Vagina (tissue), 2 donors: ENCODE measurements around the gene NOLC1. TPM values are rescaled to one million over a fixed set of nuclear protein-coding genes. Genes with fewer than 3 reads are reported as not detected.

Experiments used
- DNase-seq, 2 donors: peaks; one replicate each; pipeline ENCODE4 v3.0.0-alpha.2; 2017; ENCODE audit errors: extremely low spot score in 2 of 2
- H3K27ac ChIP-seq: fragments of 200-600 bp; sonication (generic); one replicate; pipeline ENCODE4 v1.5.1; 2019
- H3K27me3 ChIP-seq: fragments of 200-600 bp; sonication (generic); one replicate; pipeline ENCODE4 v1.5.1; 2019
- H3K36me3 ChIP-seq, 2 donors: fragments of 200-600 bp; sonication (generic); one replicate each; pipeline ENCODE4 v1.5.1; 2017 to 2019
- H3K4me1 ChIP-seq: fragments of 200-600 bp; sonication (generic); one replicate; pipeline ENCODE4 v1.5.1; 2019
- H3K4me3 ChIP-seq, 2 donors: fragments of 200-600 bp; sonication (generic); 1 replicate in 1 of 2; 2 replicates in 1 of 2; pipeline ENCODE4 v1.5.1; 2016 to 2019
- H3K9me3 ChIP-seq: fragments of 200-600 bp; sonication (generic); one replicate; pipeline ENCODE4 v1.5.1; 2019
- POLR2A ChIP-seq, 2 donors: fragments of 450-650 bp; IDR thresholded peaks; one replicate each; pipeline ENCODE4 v1.6.1; 2017; ENCODE audit warnings: antibody characterized with exemption in 2 of 2, mild to moderate bottlenecking in 2 of 2, moderate library complexity in 2 of 2
- POLR2AphosphoS5 ChIP-seq, 2 donors: sonication (generic); formaldehyde crosslinking; IDR thresholded peaks; one replicate each; pipeline ENCODE4 v1.9.0; 2017; ENCODE audit warnings: antibody characterized with exemption in 2 of 2, mild to moderate bottlenecking in 2 of 2, low read depth in 1 of 2; ENCODE audit not compliant: insufficient read depth in 1 of 2
- intact Hi-C: fragments of 100-400 bp; cut with DNase I; formaldehyde crosslinking; loops from one replicate; pipeline ENCODE4 v1.15.1; 2023
- total RNA-seq: library from RNA; depleted of rRNA; stranded (reverse); fragments of >200 nt; gene quantifications from one replicate; pipeline ENCODE4 v1.2.3, GENCODE V29; 2016
- TF ChIP-seq, protein P1 (sequence below), 3 experiments: fragments of 450-650 bp in 2 of 3; fragments of 200-600 bp in 1 of 3; sonication (generic) in 1 of 3; IDR thresholded peaks; one replicate each; pipeline ENCODE4 v1.5.1; 2017 to 2019; ENCODE audit warnings: antibody characterized with exemption in 3 of 3, mild to moderate bottlenecking in 2 of 3, moderate library complexity in 2 of 3

The NOLC1 gene
- total RNA-seq, 1 donor from 2014 or later, result 61.9 TPM

DNA sequence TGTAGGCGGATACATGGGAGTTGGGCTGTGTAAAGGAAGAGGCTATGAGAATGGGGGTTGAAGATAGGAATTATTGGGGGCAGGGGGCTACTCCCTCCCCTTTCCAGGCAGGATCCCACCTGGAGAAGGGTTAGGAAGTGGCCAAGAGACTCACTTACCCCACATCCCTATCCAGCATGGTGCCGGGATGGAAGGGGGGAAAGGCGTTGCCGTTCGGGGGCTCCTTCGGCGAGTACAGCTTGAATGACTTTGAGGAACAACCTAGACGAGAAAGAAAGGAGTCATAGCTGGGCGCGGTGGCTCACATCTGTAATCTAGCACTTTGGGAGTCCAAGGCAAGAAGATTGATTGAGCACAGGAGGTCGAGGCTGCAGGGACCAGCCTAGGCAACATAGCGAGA lies 40.9 kb upstream of the NOLC1 start:
- Histone ChIP-seq H3K36me3 (peaks cover 5 to 47% of the 10 kb centered on the region in 2 donors), H3K27me3 (no peaks in the 10 kb centered on the region), H3K9me3 (no peaks in the 10 kb centered on the region), H3K4me1 (peaks cover 47% of the 10 kb centered on the region), H3K27ac (no peak overlapping the region), H3K4me3 (no peak overlapping the region)
- no peak for DNase-seq
- TF ChIP-seq POLR2A (IDR thresholded peaks at IDR 0.05) (no peak), POLR2AphosphoS5 (IDR thresholded peaks at IDR 0.05; ENCODE audit: insufficient read depth in 1 of 2, low read depth in 1 of 2) (no peak)
- TF ChIP-seq, protein P1, sequence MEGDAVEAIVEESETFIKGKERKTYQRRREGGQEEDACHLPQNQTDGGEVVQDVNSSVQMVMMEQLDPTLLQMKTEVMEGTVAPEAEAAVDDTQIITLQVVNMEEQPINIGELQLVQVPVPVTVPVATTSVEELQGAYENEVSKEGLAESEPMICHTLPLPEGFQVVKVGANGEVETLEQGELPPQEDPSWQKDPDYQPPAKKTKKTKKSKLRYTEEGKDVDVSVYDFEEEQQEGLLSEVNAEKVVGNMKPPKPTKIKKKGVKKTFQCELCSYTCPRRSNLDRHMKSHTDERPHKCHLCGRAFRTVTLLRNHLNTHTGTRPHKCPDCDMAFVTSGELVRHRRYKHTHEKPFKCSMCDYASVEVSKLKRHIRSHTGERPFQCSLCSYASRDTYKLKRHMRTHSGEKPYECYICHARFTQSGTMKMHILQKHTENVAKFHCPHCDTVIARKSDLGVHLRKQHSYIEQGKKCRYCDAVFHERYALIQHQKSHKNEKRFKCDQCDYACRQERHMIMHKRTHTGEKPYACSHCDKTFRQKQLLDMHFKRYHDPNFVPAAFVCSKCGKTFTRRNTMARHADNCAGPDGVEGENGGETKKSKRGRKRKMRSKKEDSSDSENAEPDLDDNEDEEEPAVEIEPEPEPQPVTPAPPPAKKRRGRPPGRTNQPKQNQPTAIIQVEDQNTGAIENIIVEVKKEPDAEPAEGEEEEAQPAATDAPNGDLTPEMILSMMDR (IDR thresholded peaks at IDR 0.05), result no peak
- intact Hi-C loops, result no loop called here

DNA sequence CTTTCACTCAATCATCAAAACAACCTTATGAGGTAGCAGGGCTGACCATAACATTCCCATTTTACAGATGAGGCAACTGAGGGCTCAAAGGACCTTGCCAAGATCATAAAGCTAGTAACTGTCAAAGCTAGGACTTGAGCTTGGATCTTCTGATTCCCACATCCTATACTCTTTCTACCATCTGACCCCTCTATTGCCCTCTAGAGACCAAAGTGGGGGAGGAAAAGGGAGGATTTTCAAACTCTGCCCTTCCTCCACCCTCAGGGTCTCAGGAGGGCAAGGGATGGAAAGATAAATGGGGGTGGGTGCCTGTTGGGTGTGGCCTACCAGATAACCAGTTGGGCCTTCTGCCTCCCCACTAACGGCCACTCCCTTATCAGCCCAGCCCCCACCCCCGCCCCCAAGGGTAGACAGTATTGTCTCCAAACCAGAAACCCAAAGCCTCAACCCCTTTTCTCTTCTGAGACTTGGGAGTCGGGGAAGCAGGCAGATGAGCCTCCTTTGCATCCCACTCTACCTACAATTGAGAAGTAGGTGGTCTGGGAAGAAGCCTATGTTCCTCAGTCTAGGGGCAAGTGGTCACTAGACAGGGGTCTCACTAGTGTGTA lies 39.9 kb upstream of the NOLC1 start:
- H3K36me3 ChIP-seq, result peaks cover 5 to 40% of the 10 kb centered on the region in 2 donors
- H3K27me3 ChIP-seq, result no peaks in the 10 kb centered on the region
- peak overlapping the region; percentile 95 for H3K27ac ChIP-seq
- intact Hi-C loops, result no loop called here
- TF ChIP-seq POLR2AphosphoS5 (IDR thresholded peaks at IDR 0.05; ENCODE audit: insufficient read depth in 1 of 2, low read depth in 1 of 2), result no peak
- TF ChIP-seq, protein P1 (IDR thresholded peaks at IDR 0.05), result no peak
- no peak for TF ChIP-seq POLR2A (IDR thresholded peaks at IDR 0.05)
- H3K9me3 ChIP-seq, result no peaks in the 10 kb centered on the region
- no peak for DNase-seq
- H3K4me1 ChIP-seq, result peaks cover 58% of the 10 kb centered on the region
- H3K4me3 ChIP-seq, result no peak overlapping the region

DNA sequence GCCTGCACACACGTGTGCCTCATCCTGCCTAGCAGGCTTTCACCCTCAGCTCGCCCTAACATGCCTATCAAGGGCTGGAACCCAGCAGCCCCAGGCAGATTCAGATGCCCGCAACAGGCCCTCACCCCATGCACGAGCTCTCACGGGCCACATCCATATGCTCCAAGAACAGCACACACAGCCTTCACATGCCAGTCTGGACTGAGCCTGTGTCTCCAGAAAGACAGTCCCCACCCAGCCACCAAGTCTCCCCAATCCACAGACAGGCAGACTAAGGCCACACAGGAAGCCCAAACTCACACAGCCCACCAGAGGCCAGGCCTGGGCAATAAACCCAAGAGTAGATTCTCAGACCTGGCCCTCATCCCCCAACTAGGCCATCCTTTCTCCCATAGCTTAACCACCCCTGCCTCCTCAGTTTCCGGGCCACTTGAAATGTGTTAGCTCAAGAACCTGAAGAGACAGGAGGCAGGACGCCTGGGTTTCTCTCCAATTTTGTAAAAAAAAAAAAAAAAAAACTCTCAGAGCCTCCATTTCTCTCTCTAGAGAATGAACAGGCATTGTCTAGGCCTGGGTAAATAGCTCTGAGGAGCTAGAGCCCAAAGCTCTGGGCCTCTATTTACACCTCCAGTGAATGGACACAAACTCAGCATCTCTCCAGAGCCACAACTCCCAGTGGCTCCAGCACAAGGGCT lies 38.8 kb upstream of the NOLC1 start:
- Histone ChIP-seq H3K4me1 (peaks cover 69% of the 10 kb centered on the region), H3K9me3 (no peaks in the 10 kb centered on the region), H3K36me3 (peaks cover 5 to 30% of the 10 kb centered on the region in 2 donors), H3K4me3 (peak overlapping the region; percentile 46 to 72), H3K27me3 (no peaks in the 10 kb centered on the region), H3K27ac (peak overlapping the region; percentile 95)
- no peak for DNase-seq
- intact Hi-C loops, result no loop called here
- TF ChIP-seq POLR2AphosphoS5 (IDR thresholded peaks at IDR 0.05; ENCODE audit: insufficient read depth in 1 of 2, low read depth in 1 of 2) (no peak), POLR2A (IDR thresholded peaks at IDR 0.05) (no peak)
- TF ChIP-seq, protein P1 (IDR thresholded peaks at IDR 0.05), result no peak

DNA sequence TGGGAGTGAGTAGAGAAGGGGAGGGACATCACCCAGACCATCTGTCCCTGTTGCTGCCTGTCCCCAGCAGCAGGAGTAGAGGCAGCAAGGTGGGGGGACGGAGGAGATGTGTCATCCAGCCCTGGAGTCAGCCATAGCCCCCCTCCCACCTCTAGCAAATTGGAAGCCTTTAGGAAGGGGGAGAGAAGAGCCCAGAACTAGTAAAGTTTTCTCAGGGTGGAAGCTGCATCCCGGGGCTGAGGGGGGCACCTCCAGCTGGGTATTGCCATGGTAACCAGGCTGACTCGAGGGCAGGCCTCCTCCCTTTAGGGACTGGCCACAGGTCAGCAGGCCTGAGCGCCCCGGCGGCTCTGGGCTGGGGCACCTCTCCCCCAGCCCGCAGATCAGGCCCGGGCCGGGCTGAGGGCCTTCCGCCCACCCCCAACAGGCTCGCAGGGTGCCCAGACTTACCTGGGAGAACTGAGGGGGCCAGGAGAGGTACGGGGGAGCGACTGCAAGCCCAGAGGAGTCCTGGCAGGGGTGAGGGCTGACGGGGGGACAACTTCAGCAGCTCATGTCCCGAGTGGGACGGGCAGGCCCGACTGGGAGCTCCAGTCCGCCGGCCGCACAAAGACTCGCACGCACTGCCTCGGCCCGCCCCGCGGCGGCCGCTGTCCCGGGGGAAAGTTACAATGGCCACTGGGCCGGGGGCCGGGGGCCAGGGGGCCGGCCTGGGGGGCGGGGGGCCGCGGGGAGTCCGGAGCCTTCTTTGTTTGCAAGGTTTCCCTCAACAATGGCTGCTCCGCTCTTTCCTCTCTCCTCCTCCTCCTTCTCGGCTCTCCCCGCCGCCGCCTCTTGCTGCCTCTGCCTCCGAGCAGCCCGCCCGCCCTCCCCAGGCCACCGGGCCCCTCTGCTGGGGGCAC lies 38.0 kb upstream of the NOLC1 start:
- TF ChIP-seq, protein P1 (IDR thresholded peaks at IDR 0.05), result no peak
- no peak for TF ChIP-seq POLR2A (IDR thresholded peaks at IDR 0.05)
- TF ChIP-seq POLR2AphosphoS5 (IDR thresholded peaks at IDR 0.05; ENCODE audit: insufficient read depth in 1 of 2, low read depth in 1 of 2), result no peak
- peaks cover 4 to 22% of the 10 kb centered on the region in 2 donors for H3K36me3 ChIP-seq
- H3K27ac ChIP-seq, result peak overlapping the region; percentile 95
- no peaks in the 10 kb centered on the region for H3K9me3 ChIP-seq
- H3K4me1 ChIP-seq, result peaks cover 77% of the 10 kb centered on the region
- H3K27me3 ChIP-seq, result no peaks in the 10 kb centered on the region
- peak overlapping the region; percentile 46 to 72 for H3K4me3 ChIP-seq
- no peak for DNase-seq
- intact Hi-C loops, result no loop called here
